Endothelial cell of umbilical vein (primary cell): ENCODE data around the gene RAD51B. TPM values are rescaled to one million over a fixed set of nuclear protein-coding genes. Genes with fewer than 3 reads are reported as not detected.
"Not testable (repeated sequence)": the region's sequence is repeated elsewhere in the genome, so short reads cannot be mapped to it uniquely, and the experiment has no call there.

Experiments
- BruUV-seq: library from RNA; stranded (reverse); fragments of 400-500 nt; replicated peaks from 2 replicates; lab custom pipeline; 2021; lab: Mats Ljungman, UMichigan
- CTCF ChIA-PET: fragments of 300-600, 350-600 bp; sonication (Branson Sonifier 250); formaldehyde crosslinking; loops from one replicate; lab custom pipeline; 2021; ENCODE audit warnings: antibody characterized with exemption, inconsistent platforms; lab: Charles Lee
- POLR2A ChIA-PET: fragments of 300-600, 350-600 bp; sonication (Branson Sonifier 250); formaldehyde crosslinking; loops from one replicate; lab custom pipeline; 2021; ENCODE audit warnings: antibody characterized with exemption, inconsistent platforms; lab: Charles Lee
- DNase-seq: peaks from one replicate; pipeline ENCODE4 v3.0.0-alpha.2; 2011; ENCODE audit warnings: low read depth, low spot score
- FAIRE-seq: peaks from 2 replicates; lab custom pipeline; 2011; peaks lifted over from hg19 to GRCh38; lab: Jason Lieb, UNC
- H2AFZ ChIP-seq: 2 replicates; pipeline ENCODE4 v1.6.0; 2012; ENCODE audit warnings: low read depth, low read length, control low read depth, inconsistent platforms
- H3K27ac ChIP-seq: 2 replicates; pipeline ENCODE4 v1.5.1; 2011; ENCODE audit warnings: low read depth, mild to moderate bottlenecking, control low read depth, low read length, moderate library complexity; ENCODE audit not compliant: insufficient read depth
- H3K27me3 ChIP-seq, 2 experiments: 2 replicates each; pipeline versions ENCODE4 v1.6.0 to v1.6.1; 2011; ENCODE audit warnings: low read length in 2 of 2, mixed read lengths in 1 of 2; ENCODE audit not compliant: control insufficient read depth in 2 of 2, insufficient read depth in 2 of 2
- H3K36me3 ChIP-seq, 2 experiments: 2 replicates in 1 of 2; 3 replicates in 1 of 2; pipeline ENCODE4 v1.5.1; 2011; ENCODE audit warnings: low read length in 2 of 2, mild to moderate bottlenecking in 1 of 2, moderate library complexity in 1 of 2; ENCODE audit not compliant: control insufficient read depth in 2 of 2, insufficient read depth in 2 of 2; ENCODE audit errors: extremely low read depth in 1 of 2
- H3K4me1 ChIP-seq: 3 replicates; pipeline ENCODE4 v1.5.1; 2011; ENCODE audit warnings: mild to moderate bottlenecking, low read length; ENCODE audit not compliant: control insufficient read depth, insufficient read depth; ENCODE audit errors: extremely low read depth
- H3K4me2 ChIP-seq: 2 replicates; pipeline ENCODE4 v1.6.1; 2011; ENCODE audit warnings: low read length, control low read depth, mixed read lengths; ENCODE audit not compliant: insufficient read depth
- H3K4me3 ChIP-seq, 3 experiments: fragments of 200-600 bp in 1 of 3; sonication (generic), shearing (Covaris generic) in 1 of 3; replicated peaks in 1 of 3; 2 replicates each; pipeline ENCODE4 v1.5.1; 2011 to 2016; ENCODE audit warnings: control low read depth in 3 of 3, low read length in 3 of 3, mild to moderate bottlenecking in 2 of 3, inconsistent platforms in 1 of 3, low read depth in 1 of 3, moderate library complexity in 1 of 3; ENCODE audit not compliant: insufficient read depth in 1 of 3
- H3K79me2 ChIP-seq: 2 replicates; pipeline ENCODE4 v1.6.0; 2012; ENCODE audit warnings: low read length, inconsistent platforms; ENCODE audit not compliant: control insufficient read depth, insufficient read depth
- H3K9ac ChIP-seq: replicated peaks from 2 replicates; pipeline ENCODE3; 2011; ENCODE audit warnings: low read length, control low read depth; ENCODE audit not compliant: insufficient read depth; ENCODE audit errors: extremely low read depth
- H3K9me1 ChIP-seq: replicated peaks from 3 replicates; pipeline ENCODE4 v1.6.0; 2011; ENCODE audit warnings: mild to moderate bottlenecking, low read length; ENCODE audit not compliant: control insufficient read depth, insufficient read depth; ENCODE audit errors: extremely low read depth
- H3K9me3 ChIP-seq: replicated peaks from 2 replicates; pipeline ENCODE4 v1.5.1; 2012; ENCODE audit warnings: low read length, inconsistent platforms; ENCODE audit not compliant: control insufficient read depth, insufficient read depth
- H4K20me1 ChIP-seq: replicated peaks from 2 replicates; pipeline ENCODE3; 2011; ENCODE audit warnings: mild to moderate bottlenecking, low read length; ENCODE audit not compliant: control insufficient read depth, insufficient read depth; ENCODE audit errors: extremely low read depth
- CTCF ChIP-seq, 2 donors: IDR thresholded peaks; 1 replicate in 1 of 2; 2 replicates in 1 of 2; pipeline ENCODE4 v1.5.1; 2011; ENCODE audit warnings: low read length in 2 of 2, mild to moderate bottlenecking in 2 of 2, moderate library complexity in 2 of 2, control low read depth in 1 of 2, inconsistent platforms in 1 of 2, low read depth in 1 of 2; ENCODE audit not compliant: insufficient read depth in 1 of 2; ENCODE audit errors: extremely low read depth in 1 of 2
- EZH2 ChIP-seq: IDR thresholded peaks from 2 replicates; pipeline ENCODE4 v1.6.1; 2012; ENCODE audit warnings: borderline replicate concordance, low read depth, mild to moderate bottlenecking, moderate library complexity, low read length, inconsistent platforms; ENCODE audit not compliant: severe bottlenecking
- FOS ChIP-seq: IDR thresholded peaks from 2 replicates; pipeline ENCODE4 v1.6.1; 2011; ENCODE audit warnings: mild to moderate bottlenecking, low read length, moderate library complexity, borderline replicate concordance; ENCODE audit not compliant: insufficient read depth
- GATA2 ChIP-seq: IDR thresholded peaks from 2 replicates; pipeline ENCODE4 v1.7.0; 2011; ENCODE audit warnings: low read depth, mild to moderate bottlenecking, moderate library complexity, mixed read lengths, low read length; ENCODE audit not compliant: insufficient read length, insufficient read depth
- JUN ChIP-seq: IDR thresholded peaks from 2 replicates; pipeline ENCODE4 v1.6.1; 2011; ENCODE audit warnings: borderline replicate concordance, low read depth; ENCODE audit not compliant: insufficient read length, insufficient read depth
- MAX ChIP-seq: IDR thresholded peaks from 2 replicates; pipeline ENCODE4 v1.6.1; 2011; ENCODE audit not compliant: insufficient read depth, insufficient read length
- MYC ChIP-seq: IDR thresholded peaks from one replicate; pipeline ENCODE4 v1.6.1; 2011; ENCODE audit warnings: mild to moderate bottlenecking, low read depth, low read length
- POLR2A ChIP-seq: IDR thresholded peaks from 2 replicates; pipeline ENCODE4 v1.6.1; 2012; ENCODE audit warnings: low read depth, mild to moderate bottlenecking, control low read depth, low read length
- POLR2AphosphoS5 ChIP-seq: IDR thresholded peaks from 2 replicates; pipeline ENCODE4 v1.6.1; 2012; ENCODE audit warnings: low read depth, mild to moderate bottlenecking, control low read depth, low read length, moderate library complexity; ENCODE audit not compliant: insufficient read depth
- dilution Hi-C: fragments of 300-500 bp; cut with MboI; formaldehyde crosslinking; loops from one replicate; pipeline ENCODE4 v1.15.0; 2019; ENCODE audit warnings: low sequenced_read_pairs; ENCODE audit not compliant: extremely low pct_ligation_motif_present
- intact Hi-C: fragments of 100-400 bp; cut with micrococcal nuclease; formaldehyde crosslinking; loops from one replicate; pipeline ENCODE4 v1.10.0; 2022
- polyA plus RNA-seq, 4 experiments: library from polyadenylated mRNA; depleted of rRNA in 3 of 4; stranded (reverse) in 3 of 4; unstranded in 1 of 4; fragments of >200 nt; gene quantifications; 2 replicates each; pipeline versions ENCODE4 v1.2.1 to v1.2.3, GENCODE V29; 2011 to 2012; ENCODE audit warnings: missing spikeins in 1 of 4
- total RNA-seq: library from RNA; stranded (reverse); gene quantifications from 2 replicates; pipeline ENCODE4 v1.2.3, GENCODE V29; 2021

RAD51B gene
- total and polyA plus RNA-seq, 2 donors (not counting 3 experiments of a cell fraction or from before 2014, with no cell fraction given) = 3.9 to 19.0 TPM

DNA sequence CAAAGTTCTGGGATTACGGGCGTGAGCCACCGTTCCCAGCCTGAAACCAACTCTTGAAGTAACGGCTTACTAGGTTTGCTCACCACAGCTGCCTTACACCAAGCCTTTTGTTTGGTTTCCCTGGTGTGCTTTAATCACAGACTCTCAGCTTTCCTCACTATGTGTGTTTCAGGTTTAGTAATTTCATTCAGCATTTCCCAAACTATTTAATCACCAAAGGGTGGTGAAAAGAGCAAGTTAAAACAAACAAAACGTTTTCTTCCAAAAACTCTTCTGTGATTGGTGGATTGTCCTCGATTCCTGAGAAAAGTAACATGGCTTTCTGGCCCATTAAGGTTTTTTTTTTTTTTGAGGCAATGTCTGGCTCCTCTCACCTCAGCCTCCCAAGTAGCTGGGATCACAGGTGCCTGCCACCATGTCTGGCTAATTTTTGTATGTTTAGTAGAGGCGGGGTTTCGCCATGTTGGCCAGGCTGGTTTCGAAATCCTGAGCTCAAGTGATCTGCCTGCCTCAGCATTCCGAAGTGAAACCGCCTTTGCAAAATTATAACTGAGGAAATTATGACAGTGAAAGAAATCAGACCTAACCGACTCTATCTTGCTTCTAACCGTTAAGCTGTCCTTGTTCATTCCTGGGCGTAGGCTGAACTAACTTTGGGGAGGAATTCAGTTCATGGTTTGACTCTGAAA is 1.7 kb upstream of the RAD51B start:
- Histone ChIP-seq H3K79me2 (peaks cover 13% of the 10 kb centered on the region), H3K4me2 (no peak overlapping the region), H3K9me3 (no peaks in the 10 kb centered on the region), H3K4me3 (no peak overlapping the region), H4K20me1 (no peaks in the 10 kb centered on the region), H3K9ac (no peak overlapping the region), H2AFZ (no peak overlapping the region), H3K27ac (no peak overlapping the region), H3K9me1 (no peaks in the 10 kb centered on the region), H3K27me3 (no peaks in the 10 kb centered on the region), H3K4me1 (peaks cover 24% of the 10 kb centered on the region), H3K36me3 (peaks cover 0 to 3% of the 10 kb centered on the region in 2 experiments)
- dilution Hi-C loops (no loop called here), intact Hi-C loops (no loop called here)
- POLR2A ChIA-PET = interaction anchor here (0.6 kb wide), 1 partner anchor 265 kb away, joined by 4 read pairs; no protein-coding TSS in a partner anchor
- no peak for DNase-seq
- TF ChIP-seq POLR2AphosphoS5 (no peak), MAX (no peak), GATA2 (no peak), EZH2 (no peak), MYC (no peak), POLR2A (no peak), CTCF (IDR thresholded peaks at IDR 0.05; ENCODE audit: extremely low read depth in 1 of 2, insufficient read depth in 1 of 2, low read depth in 1 of 2, low read length in 2 of 2) (no peak), JUN (no peak), FOS (no peak)
- CTCF ChIA-PET = no interaction called here
- no peak for FAIRE-seq
- no TSS peak for BruUV-seq

- dilution Hi-C loops, H3K27me3 ChIP-seq, H4K20me1 ChIP-seq, H3K9ac ChIP-seq, H3K9me1 ChIP-seq, BruUV-seq, H3K9me3 ChIP-seq, DNase-seq, H3K4me2 ChIP-seq, H3K27ac ChIP-seq, H3K4me3 ChIP-seq, H3K36me3 ChIP-seq, FAIRE-seq, intact Hi-C loops, CTCF ChIA-PET: not testable (repeated sequence)
- Histone ChIP-seq H2AFZ (peak overlapping the region; percentile 23), H3K4me1 (peaks cover 24% of the 10 kb centered on the region), H3K79me2 (peaks cover 13% of the 10 kb centered on the region)
- POLR2A ChIA-PET = interaction anchor here (0.6 kb wide), 1 partner anchor 264 kb away, joined by 4 read pairs; no protein-coding TSS in a partner anchor
Observed at GRCh38 chr14:67818476-67818875, 1.1 kb upstream of the RAD51B start.
